ENCODE results near the gene GSTA2. TPM values are rescaled to one million over a fixed set of nuclear protein-coding genes. Genes with fewer than 3 reads are reported as not detected.
A peak's percentile ranks its signal among the peaks of the same experiment; 100 is the strongest.
"Not testable (repeated sequence)": the region's sequence is repeated elsewhere in the genome, so short reads cannot be mapped to it uniquely, and the experiment has no call there.

The GSTA2 gene
- total RNA-seq, 1 donor from 2014 or later, result not detected

GRCh38 chr6:52724406-52725121, 38.7 kb downstream of the GSTA2 start:
- peak; percentile 59 for DNase-seq (ENCODE audit: low read depth, low spot score)
- no peaks in the 10 kb centered on the region for H3K36me3 Mint-ChIP-seq (ENCODE audit: low read depth)
- no peak overlapping the region for H3K27ac Mint-ChIP-seq (ENCODE audit: unreplicated experiment)
- no peak overlapping the region for H3K4me3 Mint-ChIP-seq
- peak; percentile 77 for TF ChIP-seq CTCF (conservative IDR thresholded peaks at IDR 0.05)
- H3K4me1 Mint-ChIP-seq, result peaks cover 4% of the 10 kb centered on the region
- H3K27me3 Mint-ChIP-seq (ENCODE audit: low read depth), result no peaks in the 10 kb centered on the region
- peaks cover 7% of the 10 kb centered on the region for H3K9me3 Mint-ChIP-seq

- Mint-ChIP-seq H3K9me3 (peaks cover 7% of the 10 kb centered on the region), H3K27ac (ENCODE audit: unreplicated experiment) (no peak overlapping the region), H3K4me3 (no peak overlapping the region), H3K27me3 (ENCODE audit: low read depth) (no peaks in the 10 kb centered on the region), H3K36me3 (ENCODE audit: low read depth) (no peaks in the 10 kb centered on the region), H3K4me1 (peaks cover 4% of the 10 kb centered on the region)
- TF ChIP-seq CTCF (conservative IDR thresholded peaks at IDR 0.05), result no peak
- no peak for DNase-seq (ENCODE audit: low read depth, low spot score)
These were observed 39.3 kb downstream of the GSTA2 start for GRCh38 chr6:52724042-52724405.

GRCh38 chr6:52720321-52720720, 43.0 kb downstream of the GSTA2 start:
- Mint-ChIP-seq H3K27ac (ENCODE audit: unreplicated experiment) (peak overlapping the region; percentile 89), H3K4me3 (no peak overlapping the region), H3K4me1 (no peaks in the 10 kb centered on the region), H3K9me3 (peaks cover 7% of the 10 kb centered on the region), H3K27me3 (ENCODE audit: low read depth) (no peaks in the 10 kb centered on the region), H3K36me3 (ENCODE audit: low read depth) (no peaks in the 10 kb centered on the region)
- DNase-seq (ENCODE audit: low read depth, low spot score), result no peak
- TF ChIP-seq CTCF (conservative IDR thresholded peaks at IDR 0.05), result no peak

GRCh38 chr6:52718550-52718949, 44.7 kb downstream of the GSTA2 start:
- Mint-ChIP-seq H3K27ac (ENCODE audit: unreplicated experiment) (no peak overlapping the region), H3K4me3 (no peak overlapping the region), H3K27me3 (ENCODE audit: low read depth) (no peaks in the 10 kb centered on the region), H3K4me1 (no peaks in the 10 kb centered on the region), H3K36me3 (ENCODE audit: low read depth) (no peaks in the 10 kb centered on the region), H3K9me3 (peaks cover 7% of the 10 kb centered on the region)
- no peak for TF ChIP-seq CTCF (conservative IDR thresholded peaks at IDR 0.05)
- no peak for DNase-seq (ENCODE audit: low read depth, low spot score)

GRCh38 chr6:52714761-52715160, 48.5 kb downstream of the GSTA2 start:
- H3K4me1 Mint-ChIP-seq; H3K27me3 Mint-ChIP-seq (ENCODE audit: low read depth); H3K9me3 Mint-ChIP-seq; H3K4me3 Mint-ChIP-seq; DNase-seq (ENCODE audit: low read depth, low spot score); H3K36me3 Mint-ChIP-seq (ENCODE audit: low read depth); H3K27ac Mint-ChIP-seq (ENCODE audit: unreplicated experiment): not testable (repeated sequence)

- no peaks in the 10 kb centered on the region for H3K27me3 Mint-ChIP-seq (ENCODE audit: low read depth)
- no peak overlapping the region for H3K27ac Mint-ChIP-seq (ENCODE audit: unreplicated experiment)
- TF ChIP-seq CTCF (conservative IDR thresholded peaks at IDR 0.05), result no peak
- DNase-seq (ENCODE audit: low read depth, low spot score), result no peak
- peaks cover 5% of the 10 kb centered on the region for H3K9me3 Mint-ChIP-seq
- no peak overlapping the region for H3K4me3 Mint-ChIP-seq
- no peaks in the 10 kb centered on the region for H3K4me1 Mint-ChIP-seq
- H3K36me3 Mint-ChIP-seq (ENCODE audit: low read depth), result no peaks in the 10 kb centered on the region
These were observed 51.1 kb downstream of the GSTA2 start for GRCh38 chr6:52712136-52712535.
